Gastrocnemius medialis (tissue), 4 donors: ENCODE measurements around the gene HK1. TPM values are rescaled to one million over a fixed set of nuclear protein-coding genes. Genes with fewer than 3 reads are reported as not detected.
"Not testable (repeated sequence)": the region's sequence is repeated elsewhere in the genome, so short reads cannot be mapped to it uniquely, and the experiment has no call there.

Source experiments
- ATAC-seq, 2 donors: fragments of 150-250 bp; one replicate each; pipeline ENCODE4 v1.9.1; 2016
- DNase-seq, 2 donors: peaks; one replicate each; pipeline ENCODE4 v3.0.0-alpha.2; 2019
- H3K27ac ChIP-seq, 4 donors: fragments of 200-600 bp; sonication (generic); 1 replicate in 1 of 4; 2 replicates in 3 of 4; pipeline ENCODE4 v1.5.1; 2016 to 2018; ENCODE audit warnings: mild to moderate bottlenecking in 2 of 4, moderate library complexity in 1 of 4
- H3K27me3 ChIP-seq, 3 donors: fragments of 200-600 bp; sonication (generic) in 2 of 3; 1 replicate in 1 of 3; 2 replicates in 2 of 3; pipeline versions ENCODE4 v1.5.1 to v1.6.0; 2016 to 2019; ENCODE audit warnings: mild to moderate bottlenecking in 1 of 3, moderate library complexity in 1 of 3
- H3K36me3 ChIP-seq, 2 donors: fragments of 200-600 bp; sonication (generic) in 1 of 2; one replicate each; pipeline ENCODE4 v1.5.1; 2017 to 2018
- H3K4me1 ChIP-seq, 2 donors: fragments of 200-600 bp; sonication (generic) in 1 of 2; one replicate each; pipeline ENCODE4 v1.5.1; 2016 to 2017; ENCODE audit warnings: mild to moderate bottlenecking in 2 of 2
- H3K4me3 ChIP-seq, 4 donors: fragments of 200-600 bp; sonication (generic) in 3 of 4; 1 replicate in 1 of 4; 2 replicates in 3 of 4; pipeline ENCODE4 v1.5.1; 2016 to 2019; ENCODE audit warnings: mild to moderate bottlenecking in 2 of 4
- H3K9me3 ChIP-seq, 3 donors: fragments of 200-600 bp; sonication (generic) in 2 of 3; 1 replicate in 1 of 3; 2 replicates in 2 of 3; pipeline ENCODE4 v1.5.1; 2016 to 2019
- POLR2A ChIP-seq, 2 donors: fragments of 450-650 bp; IDR thresholded peaks; one replicate each; pipeline ENCODE4 v1.6.1; 2017; ENCODE audit warnings: antibody characterized with exemption in 2 of 2, mild to moderate bottlenecking in 2 of 2, moderate library complexity in 2 of 2
- in situ Hi-C, 4 donors: fragments of 200-750 bp; cut with MboI; loops; one replicate each; pipeline versions ENCODE4 v1.15.0 to v1.8.0; 2017; ENCODE audit warnings: low sequenced_read_pairs in 4 of 4
- intact Hi-C: fragments of 100-400 bp; cut with DNase I; formaldehyde crosslinking; loops from one replicate; pipeline ENCODE4 v1.15.1; 2023; ENCODE audit warnings: low total_unique reads
- total RNA-seq, 4 donors: library from RNA; depleted of rRNA; stranded (reverse); fragments of >200 nt; gene quantifications; one replicate each; pipeline versions ENCODE4 v1.1.0 to v1.2.3, GENCODE V29; 2016
- TF ChIP-seq, protein P1 (sequence below), 5 experiments: fragments of 450-650 bp in 3 of 5; fragments of 200-600 bp in 2 of 5; sonication (generic) in 2 of 5; IDR thresholded peaks in 4 of 5; conservative IDR thresholded peaks in 1 of 5; 1 replicate in 4 of 5; 2 replicates in 1 of 5; pipeline ENCODE4 v1.5.1; 2016 to 2019; ENCODE audit warnings: antibody characterized with exemption in 5 of 5, mild to moderate bottlenecking in 3 of 5, moderate library complexity in 3 of 5

Gene HK1
- total RNA-seq, 4 donors from 2014 or later, result 168 to 331 (median 246) TPM

- H3K36me3 ChIP-seq, result no peaks in the 10 kb centered on the region
- peaks cover 75 to 96% of the 10 kb centered on the region in 2 donors for H3K4me1 ChIP-seq
- H3K27ac ChIP-seq, result peak overlapping the region; percentile 72 to 97 (median 90)
- TF ChIP-seq POLR2A (IDR thresholded peaks at IDR 0.05), result no peak
- TF ChIP-seq, protein P1, sequence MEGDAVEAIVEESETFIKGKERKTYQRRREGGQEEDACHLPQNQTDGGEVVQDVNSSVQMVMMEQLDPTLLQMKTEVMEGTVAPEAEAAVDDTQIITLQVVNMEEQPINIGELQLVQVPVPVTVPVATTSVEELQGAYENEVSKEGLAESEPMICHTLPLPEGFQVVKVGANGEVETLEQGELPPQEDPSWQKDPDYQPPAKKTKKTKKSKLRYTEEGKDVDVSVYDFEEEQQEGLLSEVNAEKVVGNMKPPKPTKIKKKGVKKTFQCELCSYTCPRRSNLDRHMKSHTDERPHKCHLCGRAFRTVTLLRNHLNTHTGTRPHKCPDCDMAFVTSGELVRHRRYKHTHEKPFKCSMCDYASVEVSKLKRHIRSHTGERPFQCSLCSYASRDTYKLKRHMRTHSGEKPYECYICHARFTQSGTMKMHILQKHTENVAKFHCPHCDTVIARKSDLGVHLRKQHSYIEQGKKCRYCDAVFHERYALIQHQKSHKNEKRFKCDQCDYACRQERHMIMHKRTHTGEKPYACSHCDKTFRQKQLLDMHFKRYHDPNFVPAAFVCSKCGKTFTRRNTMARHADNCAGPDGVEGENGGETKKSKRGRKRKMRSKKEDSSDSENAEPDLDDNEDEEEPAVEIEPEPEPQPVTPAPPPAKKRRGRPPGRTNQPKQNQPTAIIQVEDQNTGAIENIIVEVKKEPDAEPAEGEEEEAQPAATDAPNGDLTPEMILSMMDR (IDR thresholded peaks at IDR 0.05 in 4 of 5, conservative IDR thresholded peaks at IDR 0.05 in 1 of 5), result peak in 3 of 5 experiments; percentile 25 to 30 (median 25)
- in situ Hi-C loops, result no loop called here
- DNase-seq, result peak; percentile 35 to 52
- H3K4me3 ChIP-seq, result peak overlapping the region in 3 of 4 donors; percentile 15 to 36 (median 20)
- no peaks in the 10 kb centered on the region for H3K27me3 ChIP-seq
- intact Hi-C loops, result no loop called here
- ATAC-seq, result peak; percentile 67 to 78
- H3K9me3 ChIP-seq, result no peaks in the 10 kb centered on the region
These were observed 54.9 kb downstream of the HK1 start for GRCh38 chr10:69333205-69333604.

- H3K4me1 ChIP-seq, result peaks cover 75 to 96% of the 10 kb centered on the region in 2 donors
- in situ Hi-C loops, result not testable (repeated sequence)
- peak overlapping the region; percentile 72 to 97 (median 90) for H3K27ac ChIP-seq
These were observed 55.6 kb downstream of the HK1 start for GRCh38 chr10:69333865-69334301.

GRCh38 chr10:69334302-69335062 is 56.2 kb downstream of the HK1 start:
- intact Hi-C loops, result no loop called here
- ATAC-seq, result no peak
- no peak for TF ChIP-seq POLR2A (IDR thresholded peaks at IDR 0.05)
- TF ChIP-seq, protein P1 (IDR thresholded peaks at IDR 0.05 in 4 of 5, conservative IDR thresholded peaks at IDR 0.05 in 1 of 5), result no peak

More at GRCh38 chr10:69333865-69334301, 55.6 kb downstream of the HK1 start:
- H3K9me3 ChIP-seq, H3K27me3 ChIP-seq, DNase-seq, ATAC-seq, H3K36me3 ChIP-seq, H3K4me3 ChIP-seq, intact Hi-C loops: not testable (repeated sequence)

GRCh38 chr10:69335063-69335587 is 56.8 kb downstream of the HK1 start:
- no peaks in the 10 kb centered on the region for H3K36me3 ChIP-seq
- H3K4me3 ChIP-seq, result peak overlapping the region in 1 of 4 donors; percentile 9
- no peaks in the 10 kb centered on the region for H3K27me3 ChIP-seq
- intact Hi-C loops (no loop called here), in situ Hi-C loops (no loop called here)
- ATAC-seq (no peak), DNase-seq (peak in 1 of 2 donors; percentile 51)
- H3K9me3 ChIP-seq, result no peaks in the 10 kb centered on the region
- H3K27ac ChIP-seq, result peak overlapping the region; percentile 72 to 97 (median 90)
- TF ChIP-seq, protein P1 (IDR thresholded peaks at IDR 0.05 in 4 of 5, conservative IDR thresholded peaks at IDR 0.05 in 1 of 5), result no peak
- TF ChIP-seq POLR2A (IDR thresholded peaks at IDR 0.05), result no peak
- peaks cover 82 to 96% of the 10 kb centered on the region in 2 donors for H3K4me1 ChIP-seq

More at GRCh38 chr10:69334302-69335062, 56.2 kb downstream of the HK1 start:
- no peaks in the 10 kb centered on the region for H3K9me3 ChIP-seq
- H3K27me3 ChIP-seq, result no peaks in the 10 kb centered on the region
- H3K4me1 ChIP-seq, result peaks cover 75 to 96% of the 10 kb centered on the region in 2 donors
- peak overlapping the region; percentile 72 to 97 (median 90) for H3K27ac ChIP-seq
- peak overlapping the region in 1 of 4 donors; percentile 9 for H3K4me3 ChIP-seq
- H3K36me3 ChIP-seq, result no peaks in the 10 kb centered on the region
- in situ Hi-C loops, result no loop called here
- DNase-seq, result no peak

DNA sequence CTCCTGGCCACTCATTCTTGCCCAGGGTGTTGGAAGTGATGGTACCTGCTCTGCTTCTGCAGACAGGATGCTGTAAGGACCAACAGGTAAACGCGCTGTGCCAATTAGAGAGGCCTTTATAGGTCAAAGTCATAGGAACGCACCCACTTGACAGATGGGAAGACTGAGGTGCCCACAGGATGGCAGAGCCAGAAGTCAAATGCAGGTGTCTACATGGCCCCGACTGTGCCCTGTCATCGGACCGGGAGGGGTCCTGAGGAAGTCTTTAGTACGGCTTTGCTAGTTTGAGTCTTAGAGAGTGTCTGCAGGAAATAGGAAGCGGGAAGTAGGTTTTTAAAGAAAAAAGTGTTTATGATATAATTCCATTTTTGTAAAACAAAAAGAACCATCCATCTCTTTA is 57.3 kb downstream of the HK1 start:
- TF ChIP-seq, protein P1 (IDR thresholded peaks at IDR 0.05 in 4 of 5, conservative IDR thresholded peaks at IDR 0.05 in 1 of 5), result no peak
- no peak for TF ChIP-seq POLR2A (IDR thresholded peaks at IDR 0.05)

More for the DNA sequence above, 57.3 kb downstream of the HK1 start:
- intact Hi-C loops, result no loop called here
- ATAC-seq (no peak), DNase-seq (no peak)
- H3K36me3 ChIP-seq, result no peaks in the 10 kb centered on the region
- in situ Hi-C loops, result no loop called here
- peaks cover 85 to 95% of the 10 kb centered on the region in 2 donors for H3K4me1 ChIP-seq
- H3K4me3 ChIP-seq, result no peak overlapping the region
- H3K9me3 ChIP-seq, result no peaks in the 10 kb centered on the region
- H3K27me3 ChIP-seq, result no peaks in the 10 kb centered on the region
- peak overlapping the region; percentile 72 to 97 (median 90) for H3K27ac ChIP-seq
